ENCODE results near the gene MCF2L. TPM values are rescaled to one million over a fixed set of nuclear protein-coding genes. Genes with fewer than 3 reads are reported as not detected.

MCF2L gene
- total RNA-seq, 1 donor from 2014 or later: 8.3 TPM

DNA sequence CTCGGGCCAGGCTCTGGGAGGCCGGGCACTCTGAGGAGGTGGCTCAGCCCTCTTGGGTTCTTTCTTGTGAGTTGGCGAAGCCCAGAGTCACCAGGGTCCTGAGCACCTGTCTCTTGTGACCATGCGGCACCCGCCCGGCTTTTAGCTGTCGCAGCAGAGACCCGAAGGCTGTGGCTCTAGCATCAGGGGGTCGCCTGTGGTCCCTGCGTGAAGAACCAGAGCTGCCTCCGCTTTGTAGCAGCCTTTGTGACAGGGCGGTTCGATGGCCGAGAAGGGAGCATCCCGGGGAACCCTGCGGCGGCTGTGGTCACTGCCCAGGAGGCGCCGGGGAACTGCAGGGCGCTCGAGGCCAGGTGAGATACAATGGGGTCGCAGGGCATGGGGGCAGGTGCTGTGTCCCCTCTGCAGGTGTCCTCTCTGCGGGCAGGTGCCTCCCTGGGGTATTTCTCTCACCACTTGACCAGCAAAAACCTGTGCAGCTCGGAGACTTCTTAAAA, 10.4 kb downstream of the MCF2L start:
- no peak for DNase-seq (ENCODE audit: low read depth)

DNA sequence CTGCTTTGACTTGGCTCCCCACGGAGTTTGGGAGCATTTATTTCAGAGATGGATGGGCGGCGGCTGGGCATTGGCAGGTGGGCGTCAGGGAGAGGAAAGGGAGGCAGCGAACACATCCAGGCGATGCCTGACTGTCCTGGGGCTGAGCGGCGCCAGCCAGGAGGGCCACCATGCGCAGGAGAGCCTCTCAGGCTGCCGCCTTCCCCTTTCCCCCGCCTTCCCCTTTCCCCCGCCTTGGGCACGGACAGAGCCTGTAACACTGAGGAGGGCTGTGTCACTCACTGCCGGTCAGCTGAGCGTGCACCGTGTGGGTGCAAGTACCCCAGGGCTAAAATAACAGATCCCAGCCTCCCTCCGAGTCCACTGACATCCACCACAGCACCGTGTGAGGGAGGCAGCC, 11.4 kb downstream of the MCF2L start:
- DNase-seq (ENCODE audit: low read depth): no peak

- DNase-seq (ENCODE audit: low read depth): no peak
Observed at GRCh38 chr13:112981451-112981850, 12.4 kb downstream of the MCF2L start.

DNA sequence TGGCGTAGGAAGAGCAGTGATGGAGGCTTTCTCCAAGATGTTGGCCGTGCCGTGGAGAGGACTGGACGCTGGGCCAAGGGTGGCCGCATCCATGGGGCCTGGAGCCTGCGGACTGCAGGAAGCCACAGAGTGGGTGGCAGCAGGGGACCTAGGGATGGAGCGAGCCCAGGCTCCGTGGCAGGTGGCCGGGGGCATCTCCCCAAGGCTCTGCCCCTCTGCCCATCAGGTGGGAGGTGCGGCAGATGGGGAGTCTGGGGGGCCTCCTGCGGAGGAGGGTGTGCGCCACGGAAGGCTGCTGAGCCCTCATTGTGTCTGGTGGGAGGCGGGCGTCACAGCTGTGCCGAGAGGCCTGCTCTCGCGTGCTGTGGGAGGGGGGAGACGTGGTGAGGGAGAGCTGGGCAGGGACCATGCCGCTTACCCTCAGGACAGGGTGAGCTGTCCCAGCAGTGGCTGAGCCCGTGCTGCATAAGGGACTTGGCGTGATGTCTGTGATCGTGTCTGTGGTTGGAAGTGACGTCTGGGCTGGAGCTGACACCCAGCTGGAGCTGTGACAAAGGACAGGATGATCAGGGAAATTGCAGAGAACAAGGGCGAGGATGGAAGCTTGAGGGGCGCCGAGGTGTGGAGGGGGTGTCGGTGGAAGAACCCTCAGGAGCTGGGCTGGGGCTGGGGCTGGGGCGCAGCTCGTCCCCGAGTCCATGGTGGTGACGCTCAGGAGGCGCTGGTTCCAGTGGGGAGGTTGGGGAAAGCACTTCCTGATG, 13.4 kb downstream of the MCF2L start:
- DNase-seq (ENCODE audit: low read depth): no peak

DNA sequence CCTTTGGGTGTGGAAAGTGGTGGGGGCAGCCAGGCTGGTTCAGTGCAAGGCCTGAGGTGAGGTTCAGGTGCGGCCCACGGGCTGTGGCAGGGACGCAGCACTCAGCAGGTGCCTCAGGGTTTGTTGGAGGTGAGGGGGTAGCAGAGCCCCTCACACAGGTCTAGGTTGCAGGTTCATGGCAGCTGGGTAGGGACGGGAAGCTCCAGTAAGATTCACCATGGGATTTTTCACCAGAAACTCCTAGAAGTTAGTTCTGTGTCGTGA, 14.0 kb downstream of the MCF2L start:
- DNase-seq (ENCODE audit: low read depth): no peak

- no peak for DNase-seq (ENCODE audit: low read depth)
Observed at GRCh38 chr13:112983428-112984196, 14.6 kb downstream of the MCF2L start.

GRCh38 chr13:112984501-112984900, 15.5 kb downstream of the MCF2L start:
- DNase-seq (ENCODE audit: low read depth): no peak

GRCh38 chr13:112984954-112985802, 16.2 kb downstream of the MCF2L start:
- no peak for DNase-seq (ENCODE audit: low read depth)

DNA sequence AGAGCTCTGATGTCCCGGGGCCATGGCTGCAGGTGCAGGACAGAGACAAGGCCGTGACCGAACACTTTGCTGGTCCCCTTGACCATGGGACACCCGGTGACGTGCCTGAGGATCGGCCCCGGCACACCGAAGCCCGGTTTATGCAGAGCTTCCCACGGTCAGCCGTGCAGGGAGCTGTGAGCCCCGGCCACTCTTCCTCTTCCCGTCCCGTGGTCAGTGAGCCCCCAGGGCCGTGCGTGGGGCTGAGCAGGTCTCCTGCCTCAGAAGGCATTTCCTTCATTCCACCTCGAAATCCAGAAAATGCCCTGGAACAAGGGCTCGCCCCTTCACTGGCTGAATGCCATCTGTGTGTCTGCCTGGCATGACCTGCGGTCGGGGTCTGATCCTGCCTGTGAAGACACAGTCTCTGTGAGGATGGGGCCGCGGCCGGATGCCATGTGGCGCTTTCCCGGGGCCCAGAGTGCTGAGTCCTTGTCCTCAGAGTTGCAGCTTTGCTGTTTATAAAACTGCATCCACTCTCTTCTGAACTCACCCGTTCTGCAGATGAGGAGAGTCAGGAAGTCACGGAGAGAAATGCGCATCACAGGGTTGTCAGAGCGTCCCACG, 16.9 kb downstream of the MCF2L start:
- DNase-seq (ENCODE audit: low read depth): no peak

GRCh38 chr13:112986470-112986869, 17.5 kb downstream of the MCF2L start:
- no peak for DNase-seq (ENCODE audit: low read depth)

GRCh38 chr13:112986946-112987681, 18.1 kb downstream of the MCF2L start:
- DNase-seq (ENCODE audit: low read depth): no peak

DNA sequence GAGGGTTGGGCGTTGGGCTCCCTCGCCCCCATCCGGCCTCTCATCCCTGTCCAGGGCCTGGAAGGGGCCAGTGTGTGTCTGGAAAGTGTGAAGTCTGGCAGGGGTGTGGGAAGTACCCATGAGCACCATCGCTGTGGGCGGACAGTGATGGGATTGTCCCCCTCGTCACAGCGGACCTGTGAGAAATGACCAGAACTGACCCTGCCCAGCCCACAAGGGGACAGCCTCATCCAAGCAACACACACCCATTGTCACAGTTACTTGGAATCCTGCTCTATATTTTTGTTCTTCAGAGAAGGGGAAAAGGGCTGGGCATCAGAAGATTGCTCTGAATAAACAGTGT, 18.6 kb downstream of the MCF2L start:
- DNase-seq (ENCODE audit: low read depth): no peak

GRCh38 chr13:112990783-112991182, 21.8 kb downstream of the MCF2L start:
- peak; percentile 9 for DNase-seq (ENCODE audit: low read depth)

DNA sequence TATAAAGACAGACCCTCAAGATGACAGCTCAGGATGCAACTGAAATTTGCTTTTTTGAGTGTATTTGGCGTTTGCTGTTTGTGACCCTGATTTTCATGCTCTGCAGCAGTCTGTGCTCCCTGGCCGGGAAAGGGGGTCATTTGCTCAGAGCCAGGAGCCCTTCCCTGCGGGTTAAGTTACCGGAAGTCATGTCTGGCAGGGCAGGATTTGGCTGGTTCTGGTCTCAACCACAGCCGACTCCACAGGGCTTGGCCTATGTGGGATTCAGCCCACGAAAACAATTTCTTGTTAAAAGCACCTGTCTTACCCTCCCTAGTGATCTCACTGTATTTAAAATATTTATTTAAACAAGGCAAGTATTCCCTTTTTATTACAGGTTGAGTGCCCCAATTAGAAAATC, 22.6 kb downstream of the MCF2L start:
- DNase-seq (ENCODE audit: low read depth): no peak

DNA sequence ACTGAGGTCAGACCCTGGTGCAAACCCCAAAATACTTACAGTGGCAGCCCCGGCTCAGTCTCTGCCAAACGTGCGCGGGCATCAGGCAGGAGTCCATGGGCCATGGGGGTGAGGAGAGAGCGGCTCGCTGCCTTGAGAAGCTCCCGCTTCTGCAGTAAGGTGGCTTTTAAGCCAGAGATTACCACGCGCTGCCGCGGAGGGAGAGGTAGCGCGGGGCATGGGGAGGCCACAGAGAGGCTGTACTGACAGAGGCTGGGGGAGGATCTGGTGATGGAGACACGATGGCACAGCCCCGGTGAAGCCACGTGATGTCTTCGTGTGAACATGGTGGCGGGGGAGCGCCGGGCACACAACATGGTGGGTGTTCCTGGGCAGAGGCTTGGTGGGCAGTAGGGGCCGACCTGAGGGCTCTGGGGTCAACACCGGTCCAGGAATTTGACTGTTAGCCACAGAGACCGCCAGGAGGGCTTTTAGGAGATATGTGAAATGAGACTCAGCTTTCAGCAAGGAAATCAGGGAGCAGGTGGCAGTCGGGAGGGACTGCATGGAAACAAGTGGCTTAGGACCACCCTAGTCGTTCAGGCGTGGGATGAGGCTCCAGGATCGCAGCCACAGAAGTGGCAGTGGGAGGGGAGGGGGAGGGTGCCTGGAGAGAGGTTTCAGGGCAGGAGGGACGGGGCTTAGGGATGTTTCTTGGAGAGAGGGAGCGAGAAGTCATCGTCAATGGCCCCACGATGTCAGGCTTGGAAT, 24.1 kb downstream of the MCF2L start:
- no peak for DNase-seq (ENCODE audit: low read depth)

DNA sequence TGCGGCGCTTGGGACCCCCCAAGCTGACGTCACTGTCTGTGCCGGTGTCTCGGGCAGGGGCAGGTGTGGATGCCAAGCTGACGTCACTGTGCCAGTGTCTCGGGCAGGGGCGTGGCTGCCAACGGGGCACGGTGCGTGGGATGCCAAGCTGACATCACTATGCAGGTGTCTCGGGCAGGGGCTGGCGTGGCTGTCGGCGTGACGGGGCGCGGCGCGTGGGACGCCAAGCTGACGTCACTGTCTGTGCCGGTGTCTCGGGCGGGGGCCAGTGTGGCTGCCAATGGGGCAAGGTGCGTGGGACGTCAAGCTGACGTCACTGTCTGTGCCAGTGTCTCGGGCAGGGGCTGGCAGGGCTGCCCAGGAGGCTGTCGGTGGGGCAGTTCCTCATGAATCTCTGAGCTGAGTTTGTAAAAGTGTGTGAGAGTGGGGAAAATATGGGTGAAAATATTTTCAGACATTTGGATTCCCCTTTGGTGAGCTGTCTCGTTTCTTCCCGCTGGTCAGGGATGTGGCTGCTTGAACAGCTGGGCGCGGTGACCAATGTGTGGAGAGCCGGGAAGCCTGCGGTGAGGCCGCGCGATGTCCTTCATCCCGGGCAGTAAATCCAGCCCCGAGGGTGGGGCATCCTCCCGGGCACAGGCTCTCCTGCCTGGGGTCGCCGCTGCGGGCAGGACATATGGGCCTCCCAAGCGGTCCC, 25.2 kb downstream of the MCF2L start:
- no peak for DNase-seq (ENCODE audit: low read depth)

GRCh38 chr13:112994781-112995355, 25.9 kb downstream of the MCF2L start:
- DNase-seq (ENCODE audit: low read depth): no peak

DNA sequence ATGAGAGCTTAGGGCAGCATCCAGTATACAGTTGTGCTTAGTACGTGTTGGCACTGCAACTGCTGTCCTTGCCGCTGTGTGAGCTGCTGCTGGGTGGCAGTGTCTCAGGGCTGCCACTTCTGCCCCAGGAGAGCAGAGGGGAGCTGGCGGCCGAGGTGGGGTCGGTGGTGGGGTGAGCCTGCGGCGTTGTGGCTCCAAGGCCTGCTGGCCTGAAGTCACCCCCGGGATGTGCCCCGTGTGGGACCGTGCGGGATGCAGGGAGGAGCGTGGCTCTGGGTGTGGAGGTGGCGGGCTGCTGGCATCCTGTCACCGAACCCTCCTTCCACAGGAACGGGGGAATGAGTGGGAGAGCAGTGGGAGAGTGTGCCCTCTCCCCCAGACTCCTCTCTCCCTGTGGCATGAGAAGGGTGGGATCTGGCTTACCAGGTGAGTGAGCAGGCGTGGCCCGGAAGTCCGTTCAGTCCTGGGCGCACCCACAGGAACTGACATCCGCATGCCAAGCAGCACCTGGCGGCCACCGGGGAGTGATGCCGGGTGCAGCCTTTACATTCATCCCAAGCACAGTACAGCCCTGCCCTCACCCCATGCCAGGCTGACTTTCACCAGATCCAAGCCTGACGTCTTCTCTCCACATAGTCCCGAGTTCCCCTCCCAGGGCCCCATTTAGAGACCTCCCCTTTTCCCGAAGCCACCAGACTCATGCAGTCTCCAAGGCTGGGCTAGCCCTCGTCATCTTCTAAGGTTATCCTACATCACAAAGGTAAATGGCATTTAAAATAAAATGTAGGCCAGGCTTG, 26.6 kb downstream of the MCF2L start:
- no peak for DNase-seq (ENCODE audit: low read depth)

DNA sequence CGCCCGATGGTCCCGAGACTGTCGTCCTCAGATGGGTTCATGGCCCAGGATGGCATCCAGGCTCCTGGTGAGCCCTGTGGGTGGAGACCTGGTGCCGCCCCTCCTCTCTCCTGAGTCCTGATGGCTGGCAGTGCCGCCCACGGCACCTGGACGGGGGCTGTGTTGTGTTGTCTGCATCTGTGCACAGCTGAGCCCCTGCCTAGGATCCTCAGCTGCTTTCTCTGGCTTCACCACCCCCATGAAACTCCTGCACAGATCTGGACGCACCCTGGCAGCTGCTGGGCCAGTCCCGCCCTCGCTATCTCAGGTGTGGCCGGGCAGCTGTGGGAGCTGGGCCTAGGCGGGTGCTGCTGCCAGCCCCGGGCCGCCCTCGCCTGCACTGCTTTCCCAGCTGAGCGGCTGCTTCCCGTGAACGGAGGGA, 27.7 kb downstream of the MCF2L start:
- no peak for DNase-seq (ENCODE audit: low read depth)
